NOMO-1 treated with DMSO at 0.1 percent for 48 hours (cell line): Measurements from ENCODE around the gene VRK1.
"Not testable (repeated sequence)": the region's sequence is repeated elsewhere in the genome, so short reads cannot be mapped to it uniquely, and the experiment has no call there.

Experiments used
- DNase-seq: peaks from one replicate; lab custom pipeline; 2025; ENCODE audit not compliant: unreplicated experiment; lab: John Stamatoyannopoulos, UW

VRK1 gene

GRCh38 chr14:96796851-96797581 lies at the start of gene VRK1:
Gene VRK1, plus strand, starts transcription at chr14:96797382. Its CDS starts 36,090 bp downstream, at chr14:96833472.
- DNase-seq, result peak; percentile 92

- DNase-seq, result no peak
These were observed 49.6 kb upstream of the VRK1 start for GRCh38 chr14:96747608-96748007.

- DNase-seq, result no peak
These were observed 48.8 kb upstream of the VRK1 start for GRCh38 chr14:96748362-96748761.

- DNase-seq, result no peak
These were observed 45.7 kb upstream of the VRK1 start for GRCh38 chr14:96751505-96751904.

GRCh38 chr14:96752125-96752524 lies 45.1 kb upstream of the VRK1 start:
- DNase-seq, result no peak

- DNase-seq, result peak; percentile 66
These were observed 44.6 kb upstream of the VRK1 start for GRCh38 chr14:96752594-96752993.

GRCh38 chr14:96754162-96754844 lies 42.9 kb upstream of the VRK1 start:
- DNase-seq, result no peak

- no peak for DNase-seq
These were observed 42.4 kb upstream of the VRK1 start for GRCh38 chr14:96754845-96755184.

- DNase-seq, result no peak
These were observed 40.4 kb upstream of the VRK1 start for GRCh38 chr14:96756745-96757144.

- DNase-seq, result no peak
These were observed 39.7 kb upstream of the VRK1 start for GRCh38 chr14:96757456-96757855.

- no peak for DNase-seq
These were observed 36.1 kb upstream of the VRK1 start for GRCh38 chr14:96761066-96761465.

GRCh38 chr14:96762650-96763049 lies 34.5 kb upstream of the VRK1 start:
- peak; percentile 86 for DNase-seq

GRCh38 chr14:96764012-96764411 lies 33.2 kb upstream of the VRK1 start:
- DNase-seq, result no peak

- DNase-seq, result not testable (repeated sequence)
These were observed 32.0 kb upstream of the VRK1 start for GRCh38 chr14:96765205-96765604.

- DNase-seq, result no peak
These were observed 24.3 kb upstream of the VRK1 start for GRCh38 chr14:96772929-96773328.

GRCh38 chr14:96776791-96777190 lies 20.4 kb upstream of the VRK1 start:
- DNase-seq, result no peak

GRCh38 chr14:96780500-96780899 lies 16.7 kb upstream of the VRK1 start:
- no peak for DNase-seq

GRCh38 chr14:96781371-96781770 lies 15.8 kb upstream of the VRK1 start:
- no peak for DNase-seq

GRCh38 chr14:96782436-96782835 lies 14.7 kb upstream of the VRK1 start:
- DNase-seq, result no peak

- DNase-seq, result no peak
These were observed 13.9 kb upstream of the VRK1 start for GRCh38 chr14:96783043-96783914.

- DNase-seq, result peak; percentile 95
These were observed 13.3 kb upstream of the VRK1 start for GRCh38 chr14:96783915-96784224.

GRCh38 chr14:96790186-96790585 lies 7.0 kb upstream of the VRK1 start:
- peak; percentile 83 for DNase-seq
